ENCODE measurements around the gene CAPN12. TPM values are rescaled to one million over a fixed set of nuclear protein-coding genes. Genes with fewer than 3 reads are reported as not detected.

Gene CAPN12
- polyA plus RNA-seq, 1 donor from 2014 or later, result 31.6 TPM

GRCh38 chr19:38693380-38694223 lies 50.7 kb downstream of the CAPN12 start:
- Mint-ChIP-seq H3K9me3 (no peaks in the 10 kb centered on the region), H3K4me3 (peak overlapping the region; percentile 5 to 95 (median 47)), H3K4me1 (peaks cover 37 to 51% (median 41%) of the 10 kb centered on the region in 3 donors), H3K27me3 (no peaks in the 10 kb centered on the region), H3K27ac (peak overlapping the region; percentile 14 to 84 (median 84)), H3K36me3 (no peaks in the 10 kb centered on the region)

GRCh38 chr19:38692458-38693379 lies 51.6 kb downstream of the CAPN12 start:
- H3K4me3 Mint-ChIP-seq, result peak overlapping the region in 1 of 4 donors; percentile 29

GRCh38 chr19:38691938-38692457 lies 52.3 kb downstream of the CAPN12 start:
- H3K4me1 Mint-ChIP-seq, result peaks cover 41 to 59% (median 53%) of the 10 kb centered on the region in 3 donors
- no peaks in the 10 kb centered on the region for H3K27me3 Mint-ChIP-seq

More at GRCh38 chr19:38692458-38693379, 51.6 kb downstream of the CAPN12 start:
- no peaks in the 10 kb centered on the region for H3K9me3 Mint-ChIP-seq
- H3K27ac Mint-ChIP-seq, result peak overlapping the region in 1 of 3 donors; percentile 84
- H3K27me3 Mint-ChIP-seq, result no peaks in the 10 kb centered on the region
- H3K36me3 Mint-ChIP-seq, result no peaks in the 10 kb centered on the region
- peaks cover 37 to 53% (median 45%) of the 10 kb centered on the region in 3 donors for H3K4me1 Mint-ChIP-seq

GRCh38 chr19:38690832-38691231 lies 53.4 kb downstream of the CAPN12 start:
- Mint-ChIP-seq H3K9me3 (no peaks in the 10 kb centered on the region), H3K27ac (peak overlapping the region in 1 of 3 donors; percentile 61), H3K36me3 (no peaks in the 10 kb centered on the region), H3K27me3 (no peaks in the 10 kb centered on the region), H3K4me1 (peaks cover 50 to 63% (median 63%) of the 10 kb centered on the region in 3 donors), H3K4me3 (no peak overlapping the region)

More at GRCh38 chr19:38691938-38692457, 52.3 kb downstream of the CAPN12 start:
- peak overlapping the region in 1 of 3 donors; percentile 80 for H3K27ac Mint-ChIP-seq
- H3K9me3 Mint-ChIP-seq, result no peaks in the 10 kb centered on the region
- H3K36me3 Mint-ChIP-seq, result no peaks in the 10 kb centered on the region
- peak overlapping the region in 1 of 4 donors; percentile 54 for H3K4me3 Mint-ChIP-seq

- no peaks in the 10 kb centered on the region for H3K9me3 Mint-ChIP-seq
- no peaks in the 10 kb centered on the region for H3K36me3 Mint-ChIP-seq
- peak overlapping the region in 1 of 3 donors; percentile 62 for H3K27ac Mint-ChIP-seq
- H3K4me3 Mint-ChIP-seq, result no peak overlapping the region
- H3K27me3 Mint-ChIP-seq, result no peaks in the 10 kb centered on the region
- peaks cover 51 to 63% (median 60%) of the 10 kb centered on the region in 3 donors for H3K4me1 Mint-ChIP-seq
Observed at GRCh38 chr19:38690146-38690545, 54.1 kb downstream of the CAPN12 start.

GRCh38 chr19:38687837-38688378 lies 56.4 kb downstream of the CAPN12 start:
- Mint-ChIP-seq H3K27me3 (no peaks in the 10 kb centered on the region), H3K27ac (no peak overlapping the region), H3K36me3 (no peaks in the 10 kb centered on the region), H3K4me3 (no peak overlapping the region), H3K9me3 (no peaks in the 10 kb centered on the region), H3K4me1 (peaks cover 45 to 52% (median 52%) of the 10 kb centered on the region in 3 donors)

GRCh38 chr19:38686530-38686888 lies 57.8 kb downstream of the CAPN12 start:
- Mint-ChIP-seq H3K4me3 (peak overlapping the region in 2 of 4 donors; percentile 39 to 76), H3K27me3 (no peaks in the 10 kb centered on the region), H3K36me3 (peaks cover under 1% of the 10 kb centered on the region), H3K9me3 (no peaks in the 10 kb centered on the region), H3K4me1 (peaks cover 42 to 47% (median 44%) of the 10 kb centered on the region in 3 donors), H3K27ac (peak overlapping the region; percentile 68 to 93 (median 85))

GRCh38 chr19:38685666-38686529 lies 58.4 kb downstream of the CAPN12 start:
- Mint-ChIP-seq H3K4me1 (peaks cover 46 to 52% (median 49%) of the 10 kb centered on the region in 3 donors), H3K9me3 (no peaks in the 10 kb centered on the region), H3K4me3 (peak overlapping the region in 2 of 4 donors; percentile 60 to 76), H3K36me3 (peaks cover 4% of the 10 kb centered on the region), H3K27me3 (no peaks in the 10 kb centered on the region), H3K27ac (peak overlapping the region in 2 of 3 donors; percentile 85 to 93)

GRCh38 chr19:38684862-38685665 lies 59.2 kb downstream of the CAPN12 start:
- Mint-ChIP-seq H3K27ac (peak overlapping the region in 2 of 3 donors; percentile 7 to 94), H3K4me1 (peaks cover 46 to 56% (median 48%) of the 10 kb centered on the region in 3 donors), H3K36me3 (peaks cover 4% of the 10 kb centered on the region), H3K4me3 (no peak overlapping the region), H3K9me3 (no peaks in the 10 kb centered on the region), H3K27me3 (no peaks in the 10 kb centered on the region)

GRCh38 chr19:38684078-38684861 lies 60.0 kb downstream of the CAPN12 start:
- H3K27me3 Mint-ChIP-seq, result no peaks in the 10 kb centered on the region
- H3K27ac Mint-ChIP-seq, result peak overlapping the region; percentile 7 to 94 (median 31)
- H3K36me3 Mint-ChIP-seq, result peaks cover 4% of the 10 kb centered on the region
- no peaks in the 10 kb centered on the region for H3K9me3 Mint-ChIP-seq
- H3K4me1 Mint-ChIP-seq, result peaks cover 49 to 59% (median 50%) of the 10 kb centered on the region in 3 donors
- peak overlapping the region in 2 of 4 donors; percentile 18 to 27 for H3K4me3 Mint-ChIP-seq

GRCh38 chr19:38683393-38684077 lies 60.7 kb downstream of the CAPN12 start:
- no peaks in the 10 kb centered on the region for H3K27me3 Mint-ChIP-seq
- peak overlapping the region in 2 of 3 donors; percentile 62 to 94 for H3K27ac Mint-ChIP-seq
- peaks cover 4% of the 10 kb centered on the region for H3K36me3 Mint-ChIP-seq
- no peaks in the 10 kb centered on the region for H3K9me3 Mint-ChIP-seq
- peaks cover 45 to 56% (median 48%) of the 10 kb centered on the region in 3 donors for H3K4me1 Mint-ChIP-seq
- peak overlapping the region in 1 of 4 donors; percentile 49 for H3K4me3 Mint-ChIP-seq

- H3K4me3 Mint-ChIP-seq, result no peak overlapping the region
- peaks cover 4% of the 10 kb centered on the region for H3K36me3 Mint-ChIP-seq
- H3K27ac Mint-ChIP-seq, result peak overlapping the region in 1 of 3 donors; percentile 95
- H3K9me3 Mint-ChIP-seq, result no peaks in the 10 kb centered on the region
- H3K27me3 Mint-ChIP-seq, result no peaks in the 10 kb centered on the region
- peaks cover 50 to 60% (median 53%) of the 10 kb centered on the region in 3 donors for H3K4me1 Mint-ChIP-seq
Observed at GRCh38 chr19:38682872-38683392, 61.3 kb downstream of the CAPN12 start.
